ENCODE data around the gene TEKT5. TPM values are rescaled to one million over a fixed set of nuclear protein-coding genes. Genes with fewer than 3 reads are reported as not detected.
"Not testable (repeated sequence)": the region's sequence is repeated elsewhere in the genome, so short reads cannot be mapped to it uniquely, and the experiment has no call there.

Gene TEKT5
- total RNA-seq, 4 donors from 2014 or later = 0.62 TPM; not detected in 3

- TF ChIP-seq CTCF (IDR thresholded peaks at IDR 0.05) = no peak
- TF ChIP-seq POLR2A (IDR thresholded peaks at IDR 0.05) = no peak
- Histone ChIP-seq H3K27ac (no peak overlapping the region), H3K4me1 (no peaks in the 10 kb centered on the region), H3K36me3 (no peaks in the 10 kb centered on the region), H3K27me3 (no peaks in the 10 kb centered on the region), H3K9me3 (no peaks in the 10 kb centered on the region), H3K4me3 (no peak overlapping the region)
- intact Hi-C loops (cut with DNase I; ENCODE audit: low total_unique reads) = no loop called here
- DNase-seq = no peak
Measured at GRCh38 chr16:10655415-10655977, 39.2 kb downstream of the TEKT5 start.

GRCh38 chr16:10654592-10655414, 39.9 kb downstream of the TEKT5 start:
- Histone ChIP-seq H3K27ac (no peak overlapping the region), H3K36me3 (no peaks in the 10 kb centered on the region), H3K27me3 (no peaks in the 10 kb centered on the region), H3K4me1 (no peaks in the 10 kb centered on the region), H3K9me3 (no peaks in the 10 kb centered on the region), H3K4me3 (no peak overlapping the region)
- TF ChIP-seq POLR2A (IDR thresholded peaks at IDR 0.05) (no peak), CTCF (IDR thresholded peaks at IDR 0.05) (no peak)
- intact Hi-C loops (cut with DNase I; ENCODE audit: low total_unique reads) = no loop called here
- no peak for DNase-seq

- intact Hi-C loops (cut with DNase I; ENCODE audit: low total_unique reads) = no loop called here
- TF ChIP-seq POLR2A (IDR thresholded peaks at IDR 0.05) (no peak), CTCF (IDR thresholded peaks at IDR 0.05) (no peak)
Measured at GRCh38 chr16:10652730-10653590, 41.8 kb downstream of the TEKT5 start.

GRCh38 chr16:10649098-10649497, 45.6 kb downstream of the TEKT5 start:
- intact Hi-C loops (cut with DNase I; ENCODE audit: low total_unique reads); DNase-seq: not testable (repeated sequence)

More at GRCh38 chr16:10652730-10653590, 41.8 kb downstream of the TEKT5 start:
- no peak for DNase-seq
- H3K27me3 ChIP-seq = no peaks in the 10 kb centered on the region
- H3K36me3 ChIP-seq = no peaks in the 10 kb centered on the region
- H3K9me3 ChIP-seq = no peaks in the 10 kb centered on the region
- H3K4me3 ChIP-seq = no peak overlapping the region
- H3K4me1 ChIP-seq = no peaks in the 10 kb centered on the region
- H3K27ac ChIP-seq = no peak overlapping the region

GRCh38 chr16:10647721-10648296, 46.9 kb downstream of the TEKT5 start:
- Histone ChIP-seq H3K27me3 (no peaks in the 10 kb centered on the region), H3K36me3 (no peaks in the 10 kb centered on the region), H3K9me3 (no peaks in the 10 kb centered on the region), H3K27ac (no peak overlapping the region), H3K4me1 (no peaks in the 10 kb centered on the region), H3K4me3 (no peak overlapping the region)
- intact Hi-C loops (cut with DNase I; ENCODE audit: low total_unique reads) = no loop called here
- TF ChIP-seq POLR2A (IDR thresholded peaks at IDR 0.05) = no peak
- no peak for TF ChIP-seq CTCF (IDR thresholded peaks at IDR 0.05)
- DNase-seq = no peak

More at GRCh38 chr16:10649098-10649497, 45.6 kb downstream of the TEKT5 start:
- not testable (repeated sequence) for H3K4me1 ChIP-seq, H3K4me3 ChIP-seq, H3K9me3 ChIP-seq, H3K27ac ChIP-seq, H3K36me3 ChIP-seq, H3K27me3 ChIP-seq

Measured in uterus (tissue), 4 donors.